Liver (tissue), 3 donors: Measurements from ENCODE around the gene C10orf88.
"Not testable (repeated sequence)": the region's sequence is repeated elsewhere in the genome, so short reads cannot be mapped to it uniquely, and the experiment has no call there.

Source experiments
- CTCF ChIP-seq: fragments of 150-350 bp; IDR thresholded peaks from 2 replicates; pipeline ENCODE4 v1.5.1; 2017; ENCODE audit warnings: improper control_type of control experiment, low read depth, low read length; ENCODE audit not compliant: missing input control
- EGR1 ChIP-seq, 2 donors: IDR thresholded peaks; 2 replicates each; pipeline ENCODE4 v1.6.1; 2016 to 2018; ENCODE audit warnings: antibody characterized with exemption in 2 of 2, low read depth in 2 of 2
- JUND ChIP-seq, 2 donors: IDR thresholded peaks; 2 replicates each; pipeline ENCODE4 v1.6.1; 2016; ENCODE audit warnings: antibody characterized with exemption in 2 of 2
- TAF1 ChIP-seq: conservative IDR thresholded peaks from 2 replicates; pipeline ENCODE4 v1.6.1; 2016; ENCODE audit warnings: antibody characterized with exemption, mild to moderate bottlenecking
- YY1 ChIP-seq: IDR thresholded peaks from 2 replicates; pipeline ENCODE4 v1.6.1; 2016; ENCODE audit warnings: antibody characterized with exemption, mild to moderate bottlenecking
- TF ChIP-seq, protein P1 (sequence below): IDR thresholded peaks from 2 replicates; pipeline ENCODE4 v1.6.1; 2016; ENCODE audit warnings: antibody characterized with exemption, mild to moderate bottlenecking
- TF ChIP-seq, protein P2 (sequence below): IDR thresholded peaks from 2 replicates; pipeline ENCODE4 v1.6.1; 2016; ENCODE audit warnings: antibody characterized with exemption
- TF ChIP-seq, protein P3 (sequence below): IDR thresholded peaks from 2 replicates; pipeline ENCODE4 v1.6.1; 2016; ENCODE audit warnings: antibody characterized with exemption
- donor health status: healthy.
- donor health status: healthy.

GRCh38 chr10:122903861-122904260 lies 50.2 kb downstream of the C10orf88 start:
- not testable (repeated sequence) for TF ChIP-seq CTCF; TAF1; YY1; JUND (IDR thresholded peaks at IDR 0.05); EGR1 (IDR thresholded peaks at IDR 0.05; ENCODE audit: low read depth in 2 of 2)
- TF ChIP-seq, protein P1, sequence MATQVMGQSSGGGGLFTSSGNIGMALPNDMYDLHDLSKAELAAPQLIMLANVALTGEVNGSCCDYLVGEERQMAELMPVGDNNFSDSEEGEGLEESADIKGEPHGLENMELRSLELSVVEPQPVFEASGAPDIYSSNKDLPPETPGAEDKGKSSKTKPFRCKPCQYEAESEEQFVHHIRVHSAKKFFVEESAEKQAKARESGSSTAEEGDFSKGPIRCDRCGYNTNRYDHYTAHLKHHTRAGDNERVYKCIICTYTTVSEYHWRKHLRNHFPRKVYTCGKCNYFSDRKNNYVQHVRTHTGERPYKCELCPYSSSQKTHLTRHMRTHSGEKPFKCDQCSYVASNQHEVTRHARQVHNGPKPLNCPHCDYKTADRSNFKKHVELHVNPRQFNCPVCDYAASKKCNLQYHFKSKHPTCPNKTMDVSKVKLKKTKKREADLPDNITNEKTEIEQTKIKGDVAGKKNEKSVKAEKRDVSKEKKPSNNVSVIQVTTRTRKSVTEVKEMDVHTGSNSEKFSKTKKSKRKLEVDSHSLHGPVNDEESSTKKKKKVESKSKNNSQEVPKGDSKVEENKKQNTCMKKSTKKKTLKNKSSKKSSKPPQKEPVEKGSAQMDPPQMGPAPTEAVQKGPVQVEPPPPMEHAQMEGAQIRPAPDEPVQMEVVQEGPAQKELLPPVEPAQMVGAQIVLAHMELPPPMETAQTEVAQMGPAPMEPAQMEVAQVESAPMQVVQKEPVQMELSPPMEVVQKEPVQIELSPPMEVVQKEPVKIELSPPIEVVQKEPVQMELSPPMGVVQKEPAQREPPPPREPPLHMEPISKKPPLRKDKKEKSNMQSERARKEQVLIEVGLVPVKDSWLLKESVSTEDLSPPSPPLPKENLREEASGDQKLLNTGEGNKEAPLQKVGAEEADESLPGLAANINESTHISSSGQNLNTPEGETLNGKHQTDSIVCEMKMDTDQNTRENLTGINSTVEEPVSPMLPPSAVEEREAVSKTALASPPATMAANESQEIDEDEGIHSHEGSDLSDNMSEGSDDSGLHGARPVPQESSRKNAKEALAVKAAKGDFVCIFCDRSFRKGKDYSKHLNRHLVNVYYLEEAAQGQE, result not testable (repeated sequence)
- TF ChIP-seq, protein P2, sequence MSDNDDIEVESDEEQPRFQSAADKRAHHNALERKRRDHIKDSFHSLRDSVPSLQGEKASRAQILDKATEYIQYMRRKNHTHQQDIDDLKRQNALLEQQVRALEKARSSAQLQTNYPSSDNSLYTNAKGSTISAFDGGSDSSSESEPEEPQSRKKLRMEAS, result not testable (repeated sequence)
- TF ChIP-seq, protein P3, sequence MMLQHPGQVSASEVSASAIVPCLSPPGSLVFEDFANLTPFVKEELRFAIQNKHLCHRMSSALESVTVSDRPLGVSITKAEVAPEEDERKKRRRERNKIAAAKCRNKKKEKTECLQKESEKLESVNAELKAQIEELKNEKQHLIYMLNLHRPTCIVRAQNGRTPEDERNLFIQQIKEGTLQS, result not testable (repeated sequence)
